Stimulated activated CD8-positive, alpha-beta memory T cell treated with anti-CD3 and anti-CD28 coated beads, Interleukin-4, amount 100 ng/mL, for 4 hours (primary cell): Measurements from ENCODE around the gene LRP3.

Source experiments
- DNase-seq, 2 donors: peaks; one replicate each; pipeline ENCODE4 v3.0.0-alpha.2; 2020; ENCODE audit warnings: low read depth in 2 of 2, low spot score in 1 of 2

Gene LRP3

DNA sequence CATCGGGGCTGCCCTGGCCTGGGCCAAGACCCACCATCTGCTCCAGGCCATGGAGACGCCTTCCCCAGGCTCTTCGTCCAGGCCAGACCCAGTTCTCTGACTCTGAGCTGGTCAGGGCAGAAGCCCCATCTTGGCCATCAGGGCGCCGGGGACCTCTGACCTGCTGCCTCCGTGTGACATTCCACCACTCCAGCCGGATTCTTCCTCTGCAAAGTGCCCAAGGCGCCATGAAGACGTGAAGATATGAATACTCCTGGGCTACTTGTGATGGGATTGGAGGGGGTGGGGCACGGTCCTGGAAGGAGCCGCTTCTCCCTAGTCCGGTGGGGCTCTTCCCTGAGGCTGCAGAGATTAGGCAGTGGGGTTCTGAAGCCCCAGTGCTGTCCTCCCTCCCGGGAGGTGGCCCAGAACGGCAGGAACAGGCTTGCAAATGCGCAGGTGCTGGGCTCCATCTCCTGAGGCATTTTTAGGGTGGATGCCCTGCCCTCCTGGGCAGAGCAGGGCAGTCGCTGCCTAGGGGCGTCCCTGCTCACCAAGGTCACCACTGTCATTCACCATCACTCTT is 57.5 kb downstream of the LRP3 start:
- no peak for DNase-seq

DNA sequence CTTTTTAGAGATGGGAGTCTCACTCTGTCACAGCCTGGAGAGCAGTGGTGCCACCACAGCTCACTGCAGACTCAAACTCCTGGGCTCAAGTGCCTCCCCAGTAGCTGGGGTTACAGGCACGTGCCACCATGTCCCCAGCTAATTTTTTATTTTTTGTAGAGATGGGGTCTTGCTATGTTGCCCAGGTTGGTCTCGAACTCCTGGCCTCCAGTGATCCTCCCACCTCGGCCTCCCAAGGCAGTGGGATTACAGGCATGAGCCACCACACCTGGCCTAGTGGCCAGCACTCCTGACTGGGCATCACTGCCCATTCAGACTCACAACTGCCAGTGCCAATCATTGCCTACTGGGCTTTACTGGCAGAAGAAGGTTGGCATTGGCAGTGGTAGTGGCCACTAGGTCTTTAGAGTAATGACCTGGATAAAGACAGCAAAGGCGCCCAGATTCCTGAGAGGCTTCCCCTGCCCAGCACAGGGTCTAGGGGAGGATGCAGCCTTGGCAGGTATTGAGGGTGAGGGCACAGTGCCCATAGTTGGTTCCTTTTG is 58.4 kb downstream of the LRP3 start:
- DNase-seq, result no peak

- no peak for DNase-seq
Observed at GRCh38 chr19:33252971-33253370, 58.8 kb downstream of the LRP3 start.

- DNase-seq, result no peak
Observed at GRCh38 chr19:33254245-33254824, 60.2 kb downstream of the LRP3 start.

- no peak for DNase-seq
Observed at GRCh38 chr19:33255781-33256180, 61.7 kb downstream of the LRP3 start.

GRCh38 chr19:33256261-33256660 is 62.1 kb downstream of the LRP3 start:
- DNase-seq, result no peak

DNA sequence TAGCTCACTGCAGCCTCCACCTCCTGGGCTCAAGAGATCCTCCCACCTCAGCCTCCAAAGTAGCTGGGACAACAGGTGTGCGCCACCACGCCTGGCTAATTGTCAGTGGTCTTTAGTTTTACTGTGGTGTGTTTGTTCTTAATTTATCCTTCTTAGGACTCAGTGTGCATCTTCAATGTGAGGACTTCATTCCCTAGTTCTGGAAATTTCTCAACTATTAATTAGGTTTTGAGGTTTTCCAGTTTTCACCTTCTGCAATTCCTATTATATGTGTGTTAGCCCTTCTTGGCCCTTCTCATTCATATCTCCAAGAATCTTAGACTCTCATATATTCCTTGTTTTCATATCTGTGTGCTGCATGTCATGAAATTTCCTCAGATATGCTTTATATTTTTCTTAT is 63.7 kb downstream of the LRP3 start:
- no peak for DNase-seq
